CD14-positive monocyte (primary cell): ENCODE measurements around the gene ZNFX1. TPM values are rescaled to one million over a fixed set of nuclear protein-coding genes. Genes with fewer than 3 reads are reported as not detected.
"Not testable (repeated sequence)": the region's sequence is repeated elsewhere in the genome, so short reads cannot be mapped to it uniquely, and the experiment has no call there.

Experiments used
- DNase-seq, 3 donors: peaks; one replicate each; pipeline ENCODE4 v3.0.0-alpha.2; 2011 to 2022
- H2AFZ ChIP-seq: 2 replicates; pipeline ENCODE4 v1.6.0; 2012; ENCODE audit warnings: mild to moderate bottlenecking, low read depth, low read length, inconsistent platforms; ENCODE audit not compliant: insufficient read depth, poor library complexity, severe bottlenecking
- H3K27ac ChIP-seq, 2 donors: 1 replicate in 1 of 2; 2 replicates in 1 of 2; pipeline ENCODE4 v1.5.1; 2012 to 2013; ENCODE audit warnings: low read length in 2 of 2, control low read depth in 1 of 2, inconsistent platforms in 1 of 2, low read depth in 1 of 2, mild to moderate bottlenecking in 1 of 2
- H3K27me3 ChIP-seq, 2 donors: one replicate each; pipeline versions ENCODE4 v1.6.0 to v1.6.1; 2011 to 2013; ENCODE audit warnings: low read length in 2 of 2; ENCODE audit not compliant: control insufficient read depth in 2 of 2, insufficient read depth in 2 of 2
- H3K36me3 ChIP-seq, 2 donors: replicated peaks in 1 of 2; 1 replicate in 1 of 2; 2 replicates in 1 of 2; pipeline versions ENCODE4 v1.5.1 to v1.6.1; 2012 to 2013; ENCODE audit warnings: low read length in 2 of 2, control low read depth in 1 of 2, inconsistent platforms in 1 of 2, mild to moderate bottlenecking in 1 of 2; ENCODE audit not compliant: insufficient read depth in 2 of 2, control insufficient read depth in 1 of 2
- H3K4me1 ChIP-seq, 2 donors: 1 replicate in 1 of 2; 2 replicates in 1 of 2; pipeline versions ENCODE4 v1.5.1 to v1.6.1; 2012 to 2013; ENCODE audit warnings: low read length in 2 of 2, control low read depth in 1 of 2, inconsistent platforms in 1 of 2, mild to moderate bottlenecking in 1 of 2, moderate library complexity in 1 of 2; ENCODE audit not compliant: insufficient read depth in 2 of 2, control insufficient read depth in 1 of 2
- H3K4me2 ChIP-seq: replicated peaks from 2 replicates; pipeline ENCODE3; 2012; ENCODE audit warnings: low read length, moderate library complexity, mild to moderate bottlenecking; ENCODE audit not compliant: poor library complexity, severe bottlenecking; ENCODE audit errors: extremely low read depth
- H3K4me3 ChIP-seq, 3 experiments: fragments of 200-600 bp in 1 of 3; sonication (generic) in 1 of 3; replicated peaks in 1 of 3; 1 replicate in 2 of 3; 2 replicates in 1 of 3; pipeline ENCODE4 v1.5.1; 2011 to 2013; ENCODE audit warnings: low read length in 3 of 3, mild to moderate bottlenecking in 3 of 3, control low read depth in 2 of 3, low read depth in 2 of 3, inconsistent platforms in 1 of 3, moderate library complexity in 1 of 3
- H3K79me2 ChIP-seq: 2 replicates; pipeline ENCODE4 v1.6.0; 2012; ENCODE audit warnings: mild to moderate bottlenecking, control low read depth, inconsistent platforms, low read length, moderate library complexity; ENCODE audit not compliant: insufficient read depth
- H3K9ac ChIP-seq: 2 replicates; pipeline ENCODE4 v1.6.0; 2017; ENCODE audit warnings: low read length, mild to moderate bottlenecking; ENCODE audit not compliant: insufficient read depth, poor library complexity, severe bottlenecking
- H3K9me3 ChIP-seq, 2 donors: replicated peaks in 1 of 2; 1 replicate in 1 of 2; 2 replicates in 1 of 2; pipeline versions ENCODE4 v1.5.1 to v1.6.1; 2012 to 2013; ENCODE audit warnings: low read length in 2 of 2, control low read depth in 1 of 2; ENCODE audit not compliant: control insufficient read depth in 1 of 2, insufficient read depth in 1 of 2
- H4K20me1 ChIP-seq: 2 replicates; pipeline ENCODE4 v1.6.0; 2012; ENCODE audit warnings: mild to moderate bottlenecking, low read length, control low read depth, moderate library complexity; ENCODE audit not compliant: insufficient read depth
- H3K27ac Mint-ChIP-seq, 7 donors: one replicate each; pipeline ENCODE4 v1.8.0; 2020; ENCODE audit warnings: mild to moderate bottlenecking in 7 of 7, mixed read lengths in 7 of 7, moderate library complexity in 6 of 7, inconsistent platforms in 2 of 7
- H3K27me3 Mint-ChIP-seq, 3 donors: one replicate each; pipeline ENCODE4 v1.8.0; 2021 to 2022; ENCODE audit warnings: low read depth in 3 of 3, mild to moderate bottlenecking in 3 of 3, mixed read lengths in 3 of 3, moderate library complexity in 3 of 3, inconsistent platforms in 1 of 3
- H3K36me3 Mint-ChIP-seq, 2 donors: one replicate each; pipeline ENCODE4 v1.8.0; 2020; ENCODE audit warnings: mixed read lengths in 2 of 2, inconsistent platforms in 1 of 2, mild to moderate bottlenecking in 1 of 2
- H3K4me1 Mint-ChIP-seq: one replicate; pipeline ENCODE4 v1.8.0; 2020; ENCODE audit warnings: mild to moderate bottlenecking, mixed read lengths
- H3K4me3 Mint-ChIP-seq, 2 donors: one replicate each; pipeline ENCODE4 v1.8.0; 2020; ENCODE audit warnings: mild to moderate bottlenecking in 2 of 2, mixed read lengths in 2 of 2, moderate library complexity in 1 of 2
- H3K9me3 Mint-ChIP-seq, 7 donors: one replicate each; pipeline ENCODE4 v1.8.0; 2020 to 2022; ENCODE audit warnings: mixed read lengths in 7 of 7, mild to moderate bottlenecking in 6 of 7, moderate library complexity in 6 of 7, inconsistent platforms in 2 of 7
- CTCF ChIP-seq: fragments of 200-600 bp; IDR thresholded peaks from one replicate; pipeline ENCODE4 v1.8.0; 2022; ENCODE audit warnings: antibody characterized with exemption, mild to moderate bottlenecking
- WGBS: methylation state at CpG from one replicate; pipeline ENCODE4 v1.1.5; 2013; ENCODE audit warnings: missing lambda C conversion rate; ENCODE audit not compliant: insufficient coverage; 5-methylcytosine and 5-hydroxymethylcytosine counted together
- intact Hi-C, 2 donors: fragments of 100-400 bp; cut with micrococcal nuclease; formaldehyde crosslinking; loops; one replicate each; pipeline versions ENCODE4 v1.15.0 to v1.15.1; 2023
- polyA plus RNA-seq, 3 donors: library from polyadenylated mRNA; depleted of rRNA in 1 of 3; unstranded in 2 of 3; stranded (reverse) in 1 of 3; fragments of 300-500 nt in 2 of 3; fragments of >200 nt in 1 of 3; fragmentation: Illumina TruSeq in 2 of 3; gene quantifications; 1 replicate in 2 of 3; 2 replicates in 1 of 3; pipeline ENCODE4 v1.2.3, GENCODE V29; 2012 to 2021

ZNFX1 gene
- polyA plus RNA-seq, 3 donors: 11.4 to 23.2 (median 13.3) TPM

GRCh38 chr20:49297605-49298530 is 20.0 kb upstream of the ZNFX1 start:
- Histone ChIP-seq H3K79me2 (no peaks in the 10 kb centered on the region), H3K27me3 (no peaks in the 10 kb centered on the region), H4K20me1 (no peaks in the 10 kb centered on the region), H3K9ac (no peak overlapping the region), H3K4me3 (peak overlapping the region in 1 of 3 experiments; percentile 12), H3K36me3 (peaks cover 0 to 7% of the 10 kb centered on the region in 2 donors), H3K4me1 (peaks cover 13 to 14% of the 10 kb centered on the region in 2 donors), H3K27ac (peak overlapping the region; percentile 80 to 90), H3K4me2 (no peak overlapping the region), H2AFZ (peak overlapping the region; percentile 87), H3K9me3 (peaks cover 0 to 3% of the 10 kb centered on the region in 2 donors)
- peak; percentile 72 to 80 (median 76) for DNase-seq
- Mint-ChIP-seq H3K4me1 (peaks cover 13% of the 10 kb centered on the region), H3K9me3 (peaks cover 3 to 12% (median 10%) of the 10 kb centered on the region in 7 donors), H3K4me3 (peak overlapping the region in 1 of 2 donors; percentile 46), H3K27me3 (peaks cover 0 to 2% (median 0%) of the 10 kb centered on the region in 3 donors), H3K27ac (peak overlapping the region; percentile 90 to 97 (median 96)), H3K36me3 (peaks cover 14 to 25% of the 10 kb centered on the region in 2 donors)
- WGBS: 0% methylated on average over 1 of the region's 6 CpGs
- intact Hi-C loops: no loop called here
- no peak for TF ChIP-seq CTCF

GRCh38 chr20:49294002-49294654 is 16.3 kb upstream of the ZNFX1 start:
- WGBS: 87% methylated on average over 4 of the region's 16 CpGs
- H3K27me3 Mint-ChIP-seq, H3K4me3 Mint-ChIP-seq, intact Hi-C loops, H3K9me3 ChIP-seq, H3K79me2 ChIP-seq, H3K4me3 ChIP-seq, DNase-seq, H3K27ac ChIP-seq, H3K4me2 ChIP-seq, H3K9ac ChIP-seq, H3K27me3 ChIP-seq, H2AFZ ChIP-seq: not testable (repeated sequence)
- Mint-ChIP-seq H3K9me3 (peaks cover 3 to 18% (median 12%) of the 10 kb centered on the region in 7 donors), H3K27ac (peak overlapping the region in 1 of 7 donors; percentile 34), H3K4me1 (peaks cover 15% of the 10 kb centered on the region), H3K36me3 (peaks cover 33 to 62% of the 10 kb centered on the region in 2 donors)
- peaks cover 22 to 45% of the 10 kb centered on the region in 2 donors for H3K36me3 ChIP-seq
- H3K4me1 ChIP-seq: peaks cover 13 to 14% of the 10 kb centered on the region in 2 donors
- peaks cover 32% of the 10 kb centered on the region for H4K20me1 ChIP-seq
